Measurements from ENCODE around the gene HOXA3.

DNA sequence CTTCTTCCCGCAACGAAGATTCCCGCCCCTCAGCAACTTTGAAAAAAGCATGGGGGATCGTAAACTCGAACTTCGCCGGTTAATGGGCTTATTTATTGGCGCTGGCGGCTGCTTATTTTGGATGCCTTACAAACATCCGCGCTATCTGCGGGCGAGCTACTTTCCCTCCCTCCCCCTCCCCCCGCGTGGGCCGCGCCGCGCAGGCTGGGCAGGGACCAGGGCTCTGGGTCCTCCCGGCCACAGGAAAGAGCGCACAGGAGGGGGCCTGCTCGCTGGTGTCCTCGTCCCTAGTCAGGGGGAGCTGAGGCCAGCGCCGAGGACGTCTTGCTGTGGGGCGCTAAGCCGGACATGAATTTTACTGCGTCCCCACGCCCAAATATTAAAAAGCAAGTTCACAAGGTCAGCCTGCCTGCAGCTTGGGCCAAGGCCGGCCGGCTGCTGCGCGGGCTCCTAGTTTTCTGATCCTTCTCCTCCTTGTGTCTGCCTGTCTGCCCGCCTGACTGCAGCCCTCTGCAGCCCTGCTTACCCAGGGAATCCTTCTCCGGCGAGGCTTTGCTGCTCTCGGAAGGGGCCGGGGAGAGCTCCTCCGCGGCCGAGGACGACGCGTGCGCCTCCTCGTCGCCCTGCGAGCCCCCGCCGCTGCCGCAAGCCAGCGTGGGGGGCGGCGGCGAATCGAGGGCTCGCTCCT is 20.6 kb upstream of the HOXA3 start:
- TF ChIP-seq CC2D1A (IDR thresholded peaks at IDR 0.05) (no peak), ZNF780A (CRISPR knock-in tag; IDR thresholded peaks at IDR 0.05) (no peak), PRDM10 (IDR thresholded peaks at IDR 0.05; ENCODE audit: partially characterized antibody) (no peak), ZNF584 (CRISPR knock-in tag; IDR thresholded peaks at IDR 0.05; ENCODE audit: low read depth) (no peak), CBFB (CRISPR knock-in tag; IDR thresholded peaks at IDR 0.05) (no peak), FOXJ3 (CRISPR knock-in tag; IDR thresholded peaks at IDR 0.05) (no peak), MXI1 (IDR thresholded peaks at IDR 0.05; ENCODE audit: low read depth, low read length) (no peak), MTA1 (IDR thresholded peaks at IDR 0.05; ENCODE audit: borderline replicate concordance) (no peak), HNRNPLL (IDR thresholded peaks at IDR 0.05; ENCODE audit: low read depth, low read length, poor library complexity, severe bottlenecking) (no peak), MAFF (IDR thresholded peaks at IDR 0.05; ENCODE audit: low read length) (no peak)
- TF ChIP-seq, protein P1, sequence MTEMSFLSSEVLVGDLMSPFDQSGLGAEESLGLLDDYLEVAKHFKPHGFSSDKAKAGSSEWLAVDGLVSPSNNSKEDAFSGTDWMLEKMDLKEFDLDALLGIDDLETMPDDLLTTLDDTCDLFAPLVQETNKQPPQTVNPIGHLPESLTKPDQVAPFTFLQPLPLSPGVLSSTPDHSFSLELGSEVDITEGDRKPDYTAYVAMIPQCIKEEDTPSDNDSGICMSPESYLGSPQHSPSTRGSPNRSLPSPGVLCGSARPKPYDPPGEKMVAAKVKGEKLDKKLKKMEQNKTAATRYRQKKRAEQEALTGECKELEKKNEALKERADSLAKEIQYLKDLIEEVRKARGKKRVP (CRISPR knock-in tag; IDR thresholded peaks at IDR 0.05), result no peak

All from K562 (cell line).